OCI-LY7 (cell line): ENCODE measurements around the gene COL4A2. TPM values are rescaled to one million over a fixed set of nuclear protein-coding genes. Genes with fewer than 3 reads are reported as not detected.

Source experiments
- BruUV-seq: library from RNA; stranded (reverse); fragments of 400-500 nt; replicated peaks from 2 replicates; lab custom pipeline; 2021; lab: Mats Ljungman, UMichigan
- CTCF ChIA-PET: fragments of 300-600 bp; sonication (Branson Sonifier 250); formaldehyde crosslinking; loops from one replicate; lab custom pipeline; 2022; ENCODE audit warnings: antibody characterized with exemption; ENCODE audit not compliant: unreplicated experiment; lab: Charles Lee
- POLR2A ChIA-PET: fragments of 300-600 bp; sonication (Branson Sonifier 250); formaldehyde crosslinking; loops from one replicate; lab custom pipeline; 2022; ENCODE audit warnings: antibody characterized with exemption; lab: Charles Lee
- DNase-seq: peaks from one replicate; pipeline ENCODE4 v3.0.0-alpha.2; 2015; ENCODE audit warnings: low spot score
- H2AFZ ChIP-seq: fragments of 200-600 bp; sonication (generic), shearing (Covaris generic); 2 replicates; pipeline ENCODE4 v1.6.1; 2014; ENCODE audit warnings: mild to moderate bottlenecking, antibody characterized with exemption, low read length, moderate library complexity
- H3K27ac ChIP-seq: fragments of 200-600 bp; sonication (generic); 2 replicates; pipeline ENCODE4 v1.5.1; 2014; ENCODE audit warnings: mixed run types, low read depth, mild to moderate bottlenecking, moderate library complexity, low read length, inconsistent platforms; ENCODE audit not compliant: poor library complexity, severe bottlenecking
- H3K36me3 ChIP-seq: fragments of 200-600 bp; sonication (generic); 2 replicates; pipeline ENCODE4 v1.6.1; 2014; ENCODE audit warnings: mild to moderate bottlenecking, antibody characterized with exemption, low read length, moderate library complexity, mixed read lengths; ENCODE audit not compliant: insufficient read depth
- H3K4me1 ChIP-seq: fragments of 200-600 bp; sonication (generic); 2 replicates; pipeline ENCODE4 v1.5.1; 2014; ENCODE audit warnings: mild to moderate bottlenecking, low read length; ENCODE audit not compliant: insufficient read depth, poor library complexity, severe bottlenecking
- H3K4me2 ChIP-seq: fragments of 200-600 bp; sonication (generic); 2 replicates; pipeline ENCODE4 v1.6.1; 2014; ENCODE audit warnings: mild to moderate bottlenecking, low read length
- H3K4me3 ChIP-seq: fragments of 200-600 bp; sonication (generic); 2 replicates; pipeline ENCODE4 v1.5.1; 2014; ENCODE audit warnings: mild to moderate bottlenecking, low read depth, low read length; ENCODE audit not compliant: poor library complexity, severe bottlenecking
- H3K79me2 ChIP-seq: fragments of 200-600 bp; sonication (generic); 2 replicates; pipeline ENCODE4 v1.6.1; 2016; ENCODE audit warnings: low read depth, mild to moderate bottlenecking, low read length, moderate library complexity, mixed read lengths; ENCODE audit not compliant: insufficient read depth
- H3K9me2 ChIP-seq: fragments of 200-600 bp; sonication (generic); 2 replicates; pipeline ENCODE4 v1.6.1; 2016; ENCODE audit warnings: mild to moderate bottlenecking, low read length, mixed read lengths; ENCODE audit not compliant: insufficient read depth
- H3K9me3 ChIP-seq: fragments of 200-600 bp; sonication (generic); 2 replicates; pipeline ENCODE4 v1.6.1; 2014; ENCODE audit warnings: mild to moderate bottlenecking, mixed run types, low read length, mixed read lengths
- H4K20me1 ChIP-seq: fragments of 200-600 bp; sonication (generic); 2 replicates; pipeline ENCODE4 v1.6.1; 2014; ENCODE audit warnings: mild to moderate bottlenecking, antibody characterized with exemption, low read length, moderate library complexity, mixed read lengths; ENCODE audit not compliant: insufficient read depth
- EZH2phosphoT487 ChIP-seq: fragments of 200-600 bp; sonication (generic); IDR thresholded peaks from 2 replicates; pipeline ENCODE4 v1.6.1; 2018; ENCODE audit warnings: low read depth, borderline replicate concordance, mild to moderate bottlenecking, mixed run types, antibody characterized with exemption, low read length, moderate library complexity, mixed read lengths
- intact Hi-C: fragments of 100-400 bp; cut with micrococcal nuclease; formaldehyde crosslinking; loops from one replicate; pipeline ENCODE4 v1.10.0; 2022; ENCODE audit not compliant: unreplicated experiment
- total RNA-seq, 2 experiments: library from RNA; depleted of rRNA in 1 of 2; stranded (reverse); fragments of >200 nt in 1 of 2; shearing (Covaris generic) in 1 of 2; gene quantifications; 2 replicates each; pipeline ENCODE4 v1.2.3, GENCODE V29; 2014 to 2022
- TF ChIP-seq, protein P1 (sequence below): fragments of 200-600 bp; sonication (generic); conservative IDR thresholded peaks from 2 replicates; pipeline ENCODE4 v1.5.1; 2014; ENCODE audit warnings: mild to moderate bottlenecking, antibody characterized with exemption, low read length, moderate library complexity, mixed read lengths

COL4A2 gene
- total RNA-seq, 2 experiments from 2014 or later, result 0.34 TPM; not detected in 1

DNA sequence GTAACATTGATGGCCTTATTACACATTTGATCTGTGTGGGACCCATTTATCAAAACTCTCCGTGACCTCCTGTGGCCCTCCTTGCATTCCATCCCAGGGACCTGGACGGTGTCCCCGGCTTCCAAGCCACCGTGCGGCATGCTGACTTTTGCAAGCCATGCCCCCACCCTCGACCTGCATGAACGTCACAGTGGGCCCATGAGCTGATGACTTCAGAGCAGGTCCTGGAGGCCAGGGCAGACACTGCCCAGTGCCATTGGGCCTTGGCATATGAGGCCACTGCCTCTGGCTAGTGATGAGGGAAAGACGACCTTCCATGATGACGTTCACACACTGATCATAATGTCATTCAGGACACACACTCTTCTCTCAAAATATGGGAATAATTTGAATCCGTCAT, 191.7 kb downstream of the COL4A2 start:
- DNase-seq, result no peak
- no peak for TF ChIP-seq EZH2phosphoT487

DNA sequence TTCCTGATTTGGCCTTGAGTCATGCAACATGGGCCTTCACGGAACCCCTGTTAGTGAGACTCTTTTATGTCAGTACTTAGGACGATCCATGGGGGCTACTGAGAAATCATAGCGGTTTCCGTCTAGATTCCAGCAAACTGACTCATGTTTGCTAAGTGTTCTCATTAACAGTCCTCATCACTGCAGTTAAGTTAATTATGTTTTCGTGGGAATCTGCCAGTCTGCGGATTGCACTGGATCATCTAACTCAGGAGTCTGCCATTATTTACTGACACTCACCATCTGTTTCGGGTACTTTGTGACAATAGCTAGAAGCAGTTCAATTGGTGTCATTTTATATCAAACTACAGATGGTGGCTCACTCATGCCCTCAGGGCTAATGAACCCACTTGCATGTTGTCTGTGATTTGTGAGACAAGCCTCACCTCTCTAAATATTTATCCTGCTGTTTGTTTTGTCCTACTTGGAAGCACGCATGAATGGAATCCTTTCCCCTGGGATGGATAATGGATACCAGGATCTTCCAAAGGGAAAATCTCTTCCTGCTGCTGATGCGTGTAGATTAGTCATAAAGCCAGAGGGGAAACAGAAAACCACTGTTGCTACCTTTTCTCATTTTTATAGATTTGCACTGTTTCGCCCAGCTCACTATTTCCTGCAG, 192.7 kb downstream of the COL4A2 start:
- no TSS peak for BruUV-seq
- H3K27ac ChIP-seq, result no peak overlapping the region
- no peaks in the 10 kb centered on the region for H3K79me2 ChIP-seq
- ChIA-PET CTCF (no interaction called here), POLR2A (no interaction called here)
- H3K4me3 ChIP-seq, result no peak overlapping the region
- no peak for DNase-seq
- H2AFZ ChIP-seq, result no peak overlapping the region
- H3K4me1 ChIP-seq, result no peaks in the 10 kb centered on the region
- intact Hi-C loops, result no loop called here
- H3K36me3 ChIP-seq, result no peaks in the 10 kb centered on the region
- no peaks in the 10 kb centered on the region for H3K9me3 ChIP-seq
- no peaks in the 10 kb centered on the region for H4K20me1 ChIP-seq
- H3K9me2 ChIP-seq, result no peaks in the 10 kb centered on the region
- H3K4me2 ChIP-seq, result no peak overlapping the region
- TF ChIP-seq, protein P1, sequence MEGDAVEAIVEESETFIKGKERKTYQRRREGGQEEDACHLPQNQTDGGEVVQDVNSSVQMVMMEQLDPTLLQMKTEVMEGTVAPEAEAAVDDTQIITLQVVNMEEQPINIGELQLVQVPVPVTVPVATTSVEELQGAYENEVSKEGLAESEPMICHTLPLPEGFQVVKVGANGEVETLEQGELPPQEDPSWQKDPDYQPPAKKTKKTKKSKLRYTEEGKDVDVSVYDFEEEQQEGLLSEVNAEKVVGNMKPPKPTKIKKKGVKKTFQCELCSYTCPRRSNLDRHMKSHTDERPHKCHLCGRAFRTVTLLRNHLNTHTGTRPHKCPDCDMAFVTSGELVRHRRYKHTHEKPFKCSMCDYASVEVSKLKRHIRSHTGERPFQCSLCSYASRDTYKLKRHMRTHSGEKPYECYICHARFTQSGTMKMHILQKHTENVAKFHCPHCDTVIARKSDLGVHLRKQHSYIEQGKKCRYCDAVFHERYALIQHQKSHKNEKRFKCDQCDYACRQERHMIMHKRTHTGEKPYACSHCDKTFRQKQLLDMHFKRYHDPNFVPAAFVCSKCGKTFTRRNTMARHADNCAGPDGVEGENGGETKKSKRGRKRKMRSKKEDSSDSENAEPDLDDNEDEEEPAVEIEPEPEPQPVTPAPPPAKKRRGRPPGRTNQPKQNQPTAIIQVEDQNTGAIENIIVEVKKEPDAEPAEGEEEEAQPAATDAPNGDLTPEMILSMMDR, result no peak

More for the DNA sequence above, 191.7 kb downstream of the COL4A2 start:
- intact Hi-C loops, result no loop called here
- no peak overlapping the region for H3K4me2 ChIP-seq
- H3K79me2 ChIP-seq, result no peaks in the 10 kb centered on the region
- no peak overlapping the region for H3K4me3 ChIP-seq
- POLR2A ChIA-PET, result no interaction called here
- H4K20me1 ChIP-seq, result no peaks in the 10 kb centered on the region
- no TSS peak for BruUV-seq
- no peak overlapping the region for H2AFZ ChIP-seq
- H3K4me1 ChIP-seq, result no peaks in the 10 kb centered on the region
- CTCF ChIA-PET, result no interaction called here
- no peaks in the 10 kb centered on the region for H3K36me3 ChIP-seq
- H3K9me2 ChIP-seq, result no peaks in the 10 kb centered on the region
- no peaks in the 10 kb centered on the region for H3K9me3 ChIP-seq
- H3K27ac ChIP-seq, result no peak overlapping the region

DNA sequence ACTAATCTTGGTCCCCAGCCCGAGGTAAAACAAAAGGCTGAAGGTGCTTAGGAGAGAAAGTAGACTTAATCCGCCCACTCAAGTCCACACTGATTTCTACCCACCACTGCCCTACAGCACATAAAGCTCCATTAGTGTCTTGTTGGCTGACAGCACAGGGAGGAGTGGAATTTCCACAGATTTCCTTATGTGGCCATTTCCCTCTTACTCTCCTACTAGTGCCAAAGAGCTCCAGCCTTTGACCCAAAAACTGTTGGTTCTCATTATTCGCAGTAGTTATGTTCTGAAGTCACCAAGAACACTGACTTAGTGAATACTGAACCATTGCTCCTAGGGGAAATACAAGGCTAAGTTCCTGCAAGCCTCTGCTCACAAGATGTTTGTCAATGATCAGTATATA, 193.3 kb downstream of the COL4A2 start:
- no TSS peak for BruUV-seq
- DNase-seq, result no peak
- no peaks in the 10 kb centered on the region for H3K4me1 ChIP-seq
- H3K9me2 ChIP-seq, result no peaks in the 10 kb centered on the region
- ChIA-PET POLR2A (no interaction called here), CTCF (no interaction called here)
- intact Hi-C loops, result no loop called here
- no peaks in the 10 kb centered on the region for H3K9me3 ChIP-seq
- H3K4me3 ChIP-seq, result no peak overlapping the region
- H3K4me2 ChIP-seq, result no peak overlapping the region
- no peak overlapping the region for H3K27ac ChIP-seq
- H2AFZ ChIP-seq, result no peak overlapping the region
- H3K79me2 ChIP-seq, result no peaks in the 10 kb centered on the region
- TF ChIP-seq, protein P1, result no peak
- no peak for TF ChIP-seq EZH2phosphoT487
- H3K36me3 ChIP-seq, result no peaks in the 10 kb centered on the region
- no peaks in the 10 kb centered on the region for H4K20me1 ChIP-seq
